Erythroblast (primary cell): Measurements from ENCODE around the gene BBC3.

Experiments
- GATA1 ChIP-seq: IDR thresholded peaks from 2 replicates; pipeline ENCODE4 v1.6.1; 2011; ENCODE audit warnings: low read depth, mild to moderate bottlenecking, control low read depth, low read length, moderate library complexity
- POLR2A ChIP-seq: IDR thresholded peaks from 2 replicates; pipeline ENCODE4 v1.6.1; 2011; ENCODE audit warnings: mild to moderate bottlenecking, low read length

DNA sequence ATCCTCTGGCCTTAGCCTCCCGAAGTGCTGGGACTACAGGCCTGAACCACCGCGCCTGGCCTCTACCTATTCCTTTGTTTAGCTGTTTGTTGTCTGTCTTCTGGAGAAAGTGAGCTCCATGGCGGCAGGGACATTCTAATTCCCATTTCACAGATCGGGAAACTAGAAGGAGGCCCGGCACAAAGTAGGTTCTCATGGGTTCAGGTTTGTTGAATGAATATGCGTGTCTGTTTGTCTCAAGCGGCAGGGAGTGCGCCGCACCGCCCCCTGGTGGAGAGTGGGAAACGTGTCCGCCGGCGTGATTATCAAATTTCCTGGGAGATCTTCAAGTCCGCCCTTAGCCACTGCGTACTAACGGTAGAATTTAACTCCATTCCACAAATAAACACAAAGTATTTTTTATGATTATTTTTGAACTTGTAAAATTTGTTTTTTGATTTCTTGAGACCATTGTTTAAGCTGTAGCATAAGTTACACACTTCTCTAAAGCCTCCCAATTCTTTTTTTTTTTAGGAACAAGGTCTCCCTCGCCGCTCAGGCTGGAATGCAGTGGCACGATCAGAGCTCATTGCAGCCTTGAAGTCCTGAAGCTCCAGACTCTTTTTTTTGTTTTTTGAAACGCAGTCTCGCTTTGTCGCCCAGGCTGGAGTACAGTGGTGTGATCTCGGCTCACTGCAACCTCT lies 16.4 kb upstream of the BBC3 start:
- TF ChIP-seq POLR2A, result no peak
- no peak for TF ChIP-seq GATA1
